Transverse colon (tissue), 4 donors: ENCODE measurements around the gene PHF13. TPM values are rescaled to one million over a fixed set of nuclear protein-coding genes. Genes with fewer than 3 reads are reported as not detected.

Experiments used
- DNase-seq: peaks from one replicate; pipeline ENCODE4 v3.0.0-alpha.2; 2019
- H3K27ac ChIP-seq, 4 donors: fragments of 200-600 bp; sonication (generic); 2 replicates each; pipeline ENCODE4 v1.5.1; 2016 to 2018; ENCODE audit warnings: inconsistent platforms in 4 of 4
- H3K27me3 ChIP-seq: fragments of 200-600 bp; sonication (generic); 2 replicates; pipeline ENCODE4 v1.5.1; 2017; ENCODE audit warnings: inconsistent platforms
- H3K36me3 ChIP-seq, 4 donors: fragments of 200-600 bp; sonication (generic); 2 replicates each; pipeline ENCODE4 v1.5.1; 2017 to 2019; ENCODE audit warnings: inconsistent platforms in 4 of 4
- H3K4me1 ChIP-seq, 4 donors: fragments of 200-600 bp; sonication (generic); 2 replicates each; pipeline ENCODE4 v1.5.1; 2017 to 2020; ENCODE audit warnings: inconsistent platforms in 4 of 4
- H3K4me3 ChIP-seq, 4 donors: fragments of 200-600 bp; sonication (generic); 1 replicate in 1 of 4; 2 replicates in 3 of 4; pipeline versions ENCODE4 v1.5.1 to v1.6.1; 2017 to 2019; ENCODE audit warnings: inconsistent platforms in 4 of 4
- H3K9me3 ChIP-seq, 2 donors: fragments of 200-600 bp; sonication (generic); 2 replicates each; pipeline ENCODE4 v1.5.1; 2017 to 2019; ENCODE audit warnings: inconsistent platforms in 2 of 2
- CTCF ChIP-seq, 5 experiments: fragments of 200-600 bp in 3 of 5; fragments of 450-650 bp in 2 of 5; sonication (generic) in 3 of 5; IDR thresholded peaks; 1 replicate in 2 of 5; 2 replicates in 3 of 5; pipeline ENCODE4 v1.5.1; 2016 to 2017; ENCODE audit warnings: antibody characterized with exemption in 5 of 5, inconsistent platforms in 3 of 5, mild to moderate bottlenecking in 2 of 5, moderate library complexity in 1 of 5
- EP300 ChIP-seq: sonication (generic); formaldehyde crosslinking; IDR thresholded peaks from one replicate; pipeline ENCODE4 v1.6.1; 2017; ENCODE audit warnings: antibody characterized with exemption, low read depth
- POLR2A ChIP-seq: fragments of 450-650 bp; IDR thresholded peaks from one replicate; pipeline ENCODE4 v1.6.1; 2016; ENCODE audit warnings: antibody characterized with exemption, mild to moderate bottlenecking, moderate library complexity
- POLR2AphosphoS5 ChIP-seq, 3 donors: sonication (generic); formaldehyde crosslinking; IDR thresholded peaks; one replicate each; pipeline ENCODE4 v1.6.1; 2016; ENCODE audit warnings: antibody characterized with exemption in 3 of 3
- WGBS, 2 donors: methylation state at CpG; one replicate each; pipeline ENCODE4 v1.1.5; 2018; ENCODE audit warnings: low coverage in 1 of 2; 5-methylcytosine and 5-hydroxymethylcytosine counted together
- in situ Hi-C, 4 donors: fragments of 200-750 bp; cut with MboI; loops; one replicate each; pipeline versions ENCODE4 v1.15.0 to v1.15.1; 2017; ENCODE audit warnings: low sequenced_read_pairs in 3 of 4, low pct_ligation_motif_present in 1 of 4, low pct_unique_long_range_greater_than_20kb in 1 of 4
- intact Hi-C: fragments of 100-400 bp; cut with DNase I; formaldehyde crosslinking; loops from one replicate; pipeline ENCODE4 v1.15.1; 2023; ENCODE audit warnings: low total_unique reads
- total RNA-seq, 4 donors: library from RNA; depleted of rRNA; stranded (reverse); fragments of >200 nt; gene quantifications; one replicate each; pipeline ENCODE4 v1.1.0, GENCODE V29; 2016

PHF13 gene
- total RNA-seq, 4 donors from 2014 or later, result 8.7 to 17.3 (median 10.3) TPM

DNA sequence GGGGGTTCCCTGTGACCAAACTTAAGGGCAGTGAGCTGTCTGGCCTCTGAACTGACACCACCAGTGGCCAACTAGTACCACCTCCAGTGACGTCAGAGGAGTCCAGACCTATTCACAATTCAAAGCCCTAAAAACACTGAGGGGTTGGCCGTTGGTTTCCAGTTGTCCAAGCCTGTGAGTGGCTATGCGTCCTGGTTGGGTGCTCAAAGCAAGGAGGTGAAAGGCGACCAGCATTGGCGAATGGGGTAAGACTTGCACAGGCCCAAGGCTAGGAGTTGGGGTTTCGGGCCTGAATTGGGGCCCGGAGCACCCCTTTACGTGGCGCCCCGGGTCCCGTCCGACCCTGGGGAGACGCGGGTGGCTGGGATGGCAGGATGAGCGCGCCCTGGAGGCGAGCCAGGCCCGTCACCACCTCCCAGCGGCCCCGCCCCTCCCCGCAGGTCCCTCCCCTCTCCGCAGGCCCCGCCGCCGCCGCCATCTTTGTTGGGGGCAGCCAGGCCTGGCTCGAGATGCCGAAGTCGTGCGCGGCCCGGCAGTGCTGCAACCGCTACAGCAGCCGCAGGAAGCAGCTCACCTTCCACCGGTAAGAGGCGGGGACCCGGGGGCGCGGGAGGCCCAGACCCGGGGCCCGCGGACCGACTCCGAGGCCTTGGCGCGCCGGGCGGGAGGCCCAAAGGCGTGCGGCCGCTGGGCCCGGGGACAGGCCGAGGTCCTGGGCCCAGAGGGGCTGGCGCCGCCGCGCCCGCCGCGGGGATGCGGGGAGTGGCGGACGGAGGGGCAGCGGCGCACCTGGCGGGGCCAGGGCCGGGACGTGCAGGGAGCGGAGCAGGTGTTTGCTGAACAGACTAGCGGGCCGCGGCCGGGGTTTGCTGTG is 11.4 kb downstream of the PHF13 start, which contains the start of gene THAP3:
Gene THAP3 (plus strand): TSS at position 159 of the 874 bp plus-strand sequence. CDS start 351 bp downstream, at position 510.
- in situ Hi-C loops, result loop anchor here in 3 of 4 donors (10.0 to 25.0 kb wide), 2 partner anchors 50 to 138 kb away; partner anchors contain the start of genes PLEKHG5 (in 3 of the 3) and ZBTB48 (in 1 of the 3)
- Histone ChIP-seq H3K9me3 (no peaks in the 10 kb centered on the region), H3K36me3 (peaks cover 0 to 19% (median 4%) of the 10 kb centered on the region in 4 donors), H3K4me3 (peak within 1 kb of the TSS; percentile 67 to 91 (median 84)), H3K4me1 (peaks cover 10 to 22% (median 17%) of the 10 kb centered on the region in 4 donors), H3K27me3 (no peaks in the 10 kb centered on the region), H3K27ac (peak within 1 kb of the TSS; percentile 90 to 94 (median 92))
- intact Hi-C loops, result no loop called here
- peak in 1 of 3 donors; percentile 69 for TF ChIP-seq POLR2AphosphoS5 (IDR thresholded peaks at IDR 0.05)
- TF ChIP-seq EP300, result no peak
- TF ChIP-seq CTCF (IDR thresholded peaks at IDR 0.05), result no peak
- peak; percentile 6 for TF ChIP-seq POLR2A
- peak; percentile 92 for DNase-seq
- WGBS, 2 donors, result 3% methylated on average over 38 of the region's 73 CpGs; no CpG with 5 or more reads in 1 of the 2 donors

- H3K4me1 ChIP-seq, result peaks cover 10 to 22% (median 17%) of the 10 kb centered on the region in 4 donors
- peak overlapping the region; percentile 67 to 91 (median 84) for H3K4me3 ChIP-seq
- H3K27me3 ChIP-seq, result no peaks in the 10 kb centered on the region
- intact Hi-C loops (no loop called here), in situ Hi-C loops (loop anchor here in 3 of 4 donors (10.0 to 25.0 kb wide), 2 partner anchors 51 to 138 kb away; partner anchors contain the start of genes PLEKHG5 (in 3 of the 3) and ZBTB48 (in 1 of the 3))
- WGBS, 2 donors, result 0 to 3% methylated on average over 3 to 29 of the region's 32 CpGs
- no peaks in the 10 kb centered on the region for H3K9me3 ChIP-seq
- peak; percentile 45 for DNase-seq
- H3K36me3 ChIP-seq, result peaks cover 0 to 17% (median 4%) of the 10 kb centered on the region in 4 donors
- TF ChIP-seq POLR2A, result peak; percentile 6
- no peak for TF ChIP-seq CTCF (IDR thresholded peaks at IDR 0.05)
- TF ChIP-seq EP300, result no peak
- TF ChIP-seq POLR2AphosphoS5 (IDR thresholded peaks at IDR 0.05), result peak in 1 of 3 donors; percentile 10
- H3K27ac ChIP-seq, result peak overlapping the region; percentile 90 to 94 (median 92)
Observed at GRCh38 chr1:6625584-6626149, 12.1 kb downstream of the PHF13 start.

GRCh38 chr1:6627031-6627430 is 13.5 kb downstream of the PHF13 start:
- no peak for DNase-seq
- Histone ChIP-seq H3K36me3 (peaks cover 0 to 9% (median 0%) of the 10 kb centered on the region in 4 donors), H3K27me3 (no peaks in the 10 kb centered on the region), H3K9me3 (no peaks in the 10 kb centered on the region), H3K27ac (no peak overlapping the region), H3K4me1 (peaks cover 10 to 22% (median 17%) of the 10 kb centered on the region in 4 donors), H3K4me3 (no peak overlapping the region)
- intact Hi-C loops, result no loop called here
- in situ Hi-C loops, result loop anchor here in 3 of 4 donors (10.0 to 25.0 kb wide), 2 partner anchors 52 to 140 kb away; partner anchors contain the start of genes PLEKHG5 (in 3 of the 3) and ZBTB48 (in 1 of the 3)
- TF ChIP-seq POLR2A (no peak), CTCF (IDR thresholded peaks at IDR 0.05) (no peak), EP300 (no peak), POLR2AphosphoS5 (IDR thresholded peaks at IDR 0.05) (no peak)
- WGBS, 2 donors, result 90 to 93% methylated on average over 3 to 9 of the region's 9 CpGs
